22Rv1 (cell line): Measurements from ENCODE around the gene TNNI2.

Experiments used
- H3K27ac ChIP-seq: fragments of 450-650 bp; 2 replicates; pipeline ENCODE4 v1.5.1; 2017
- CTCF ChIP-seq: fragments of 450-650 bp; IDR thresholded peaks from 2 replicates; pipeline ENCODE4 v1.5.1; 2017; ENCODE audit warnings: mild to moderate bottlenecking
- ZFX ChIP-seq: fragments of 450-650 bp; IDR thresholded peaks from 2 replicates; pipeline ENCODE4 v1.6.1; 2017; ENCODE audit warnings: antibody characterized with exemption, borderline replicate concordance

TNNI2 gene

GRCh38 chr11:1863352-1864216 is 24.8 kb downstream of the TNNI2 start:
- TF ChIP-seq CTCF: no peak
- no peak for TF ChIP-seq ZFX
- H3K27ac ChIP-seq: no peak overlapping the region

GRCh38 chr11:1864231-1864630 is 25.4 kb downstream of the TNNI2 start:
- H3K27ac ChIP-seq: no peak overlapping the region
- TF ChIP-seq ZFX (no peak), CTCF (no peak)

GRCh38 chr11:1864831-1865665 is 26.3 kb downstream of the TNNI2 start:
- no peak for TF ChIP-seq ZFX
- no peak for TF ChIP-seq CTCF
- no peak overlapping the region for H3K27ac ChIP-seq

- no peak for TF ChIP-seq CTCF
- TF ChIP-seq ZFX: no peak
Observed at GRCh38 chr11:1866226-1866625, 27.4 kb downstream of the TNNI2 start.

GRCh38 chr11:1866776-1867175 is 28.0 kb downstream of the TNNI2 start:
- H3K27ac ChIP-seq: no peak overlapping the region
- no peak for TF ChIP-seq CTCF

More at GRCh38 chr11:1866226-1866625, 27.4 kb downstream of the TNNI2 start:
- no peak overlapping the region for H3K27ac ChIP-seq

GRCh38 chr11:1867381-1867780 is 28.6 kb downstream of the TNNI2 start:
- TF ChIP-seq CTCF: no peak
- TF ChIP-seq ZFX: no peak
- H3K27ac ChIP-seq: no peak overlapping the region
